A549 (cell line): ENCODE results near the gene MMP15. TPM values are rescaled to one million over a fixed set of nuclear protein-coding genes. Genes with fewer than 3 reads are reported as not detected.
"Not testable (repeated sequence)": the region's sequence is repeated elsewhere in the genome, so short reads cannot be mapped to it uniquely, and the experiment has no call there.

Source experiments
- ATAC-seq, 2 experiments: fragments of 200-7000 bp in 1 of 2; fragments of >200 bp in 1 of 2; cut with Nextera tagmentation in 1 of 2; cut with Tn5 transposase in 1 of 2; 3 replicates each; pipeline versions ENCODE4 v1.8.0 to v1.9.1; 2018 to 2020; ENCODE audit warnings: mild to moderate bottlenecking in 1 of 2, moderate library complexity in 1 of 2
- CTCF ChIA-PET: fragments of 300-600 bp; sonication (Branson Sonifier 250); formaldehyde crosslinking; extraction: SDS; loops from one replicate; lab custom pipeline; 2021; ENCODE audit warnings: antibody characterized with exemption, inconsistent platforms; lab: Yijun Ruan, JAX
- POLR2A ChIA-PET: fragments of 350-600 bp; formaldehyde crosslinking; extraction: SDS; loops from one replicate; lab custom pipeline; 2021; ENCODE audit warnings: antibody characterized with exemption, inconsistent platforms; lab: Yijun Ruan, JAX
- DNase-seq, 2 experiments: peaks; one replicate each; pipeline versions ENCODE4 v3.0.0 to v3.0.0-alpha.2; 2011 to 2016; ENCODE audit warnings: low read depth in 1 of 2, low spot score in 1 of 2
- FAIRE-seq: peaks from 2 replicates; lab custom pipeline; 2011; peaks lifted over from hg19 to GRCh38; lab: Jason Lieb, UNC
- H3K27ac ChIP-seq, 2 experiments: fragments of >200 bp; sonication (Bioruptor Twin); formaldehyde crosslinking; 3 replicates each; pipeline ENCODE4 v1.5.1; 2016 to 2017
- H3K4me1 ChIP-seq: fragments of >200 bp; sonication (Bioruptor Twin); formaldehyde crosslinking; 3 replicates; pipeline ENCODE4 v1.6.1; 2016
- H3K4me2 ChIP-seq: fragments of >200 bp; sonication (Bioruptor Twin); formaldehyde crosslinking; 3 replicates; pipeline ENCODE4 v1.6.1; 2016
- H3K4me3 ChIP-seq: fragments of >200 bp; sonication (Bioruptor Twin); formaldehyde crosslinking; 3 replicates; pipeline ENCODE4 v1.5.1; 2016
- H3K9me3 ChIP-seq: fragments of >200 bp; sonication (Bioruptor Twin); formaldehyde crosslinking; 3 replicates; pipeline ENCODE4 v1.6.1; 2016
- CBX2 ChIP-seq: fragments of 200-600 bp; sonication (generic); IDR thresholded peaks from 2 replicates; pipeline ENCODE4 v1.6.1; 2016; ENCODE audit warnings: low read depth, mild to moderate bottlenecking, borderline replicate concordance
- CEBPB ChIP-seq, 2 experiments: fragments of >200 bp in 1 of 2; sonication (Bioruptor Twin) in 1 of 2; formaldehyde crosslinking in 1 of 2; IDR thresholded peaks; 2 replicates each; pipeline ENCODE4 v1.6.1; 2012 to 2016
- CHD2 ChIP-seq: fragments of 150-350 bp; IDR thresholded peaks from 2 replicates; pipeline ENCODE4 v1.6.1; 2014; ENCODE audit warnings: low read length; ENCODE audit not compliant: partially characterized antibody
- CHD4 ChIP-seq: fragments of 200-600 bp; sonication (generic); IDR thresholded peaks from 2 replicates; pipeline ENCODE4 v1.6.1; 2016; ENCODE audit warnings: antibody characterized with exemption, mild to moderate bottlenecking, borderline replicate concordance
- EHMT2 ChIP-seq: fragments of 200-600 bp; sonication (generic); IDR thresholded peaks from 2 replicates; pipeline ENCODE4 v1.6.1; 2016; ENCODE audit warnings: antibody characterized with exemption, low read depth, mild to moderate bottlenecking, moderate library complexity
- EP300 ChIP-seq, 2 experiments: fragments of >200 bp; sonication (Bioruptor Twin); formaldehyde crosslinking; IDR thresholded peaks; 2 replicates in 1 of 2; 3 replicates in 1 of 2; pipeline ENCODE4 v1.6.1; 2016 to 2017
- FOSB ChIP-seq: fragments of 250-450 bp; sonication (Bioruptor Pico); IDR thresholded peaks from 2 replicates; pipeline ENCODE4 v1.5.0; 2020; ENCODE audit warnings: mild to moderate bottlenecking, moderate library complexity
- FOSL2 ChIP-seq, 2 experiments: fragments of 450-650 bp in 1 of 2; fragments of >200 bp in 1 of 2; sonication (Bioruptor Twin) in 1 of 2; formaldehyde crosslinking; IDR thresholded peaks; 2 replicates each; pipeline versions ENCODE4 v1.5.0 to v1.6.1; 2016 to 2020; ENCODE audit warnings: mild to moderate bottlenecking in 1 of 2, moderate library complexity in 1 of 2
- GATA3 ChIP-seq: IDR thresholded peaks from 2 replicates; pipeline ENCODE4 v1.6.1; 2012; ENCODE audit warnings: borderline replicate concordance
- HDAC2 ChIP-seq: fragments of 200-600 bp; sonication (generic); IDR thresholded peaks from 2 replicates; pipeline ENCODE4 v1.6.1; 2016
- HOXA7 ChIP-seq: fragments of 250-450 bp; sonication (Bioruptor Pico); IDR thresholded peaks from 2 replicates; pipeline ENCODE4 v1.5.0; 2020; ENCODE audit warnings: mild to moderate bottlenecking, moderate library complexity
- HOXB5 ChIP-seq: fragments of 250-450 bp; sonication (Bioruptor Pico); IDR thresholded peaks from 2 replicates; pipeline ENCODE4 v1.5.0; 2020; ENCODE audit warnings: mild to moderate bottlenecking, moderate library complexity
- JUNB ChIP-seq: fragments of >200 bp; sonication (Bioruptor Twin); formaldehyde crosslinking; IDR thresholded peaks from 2 replicates; pipeline ENCODE4 v1.6.1; 2016
- KDM1A ChIP-seq: fragments of 200-600 bp; sonication (generic); IDR thresholded peaks from 2 replicates; pipeline ENCODE4 v1.6.1; 2016; ENCODE audit warnings: low read depth, mild to moderate bottlenecking
- NFE2L2 ChIP-seq: fragments of 150-350 bp; conservative IDR thresholded peaks from 2 replicates; pipeline ENCODE4 v1.6.1; 2014; ENCODE audit warnings: low read length
- POLR2AphosphoS2 ChIP-seq: conservative IDR thresholded peaks from 2 replicates; pipeline ENCODE4 v1.6.1; 2012; ENCODE audit warnings: low read length, improper control_type of control experiment, inconsistent platforms
- RARB ChIP-seq: fragments of 250-450 bp; sonication (Bioruptor Pico); IDR thresholded peaks from 2 replicates; pipeline ENCODE4 v1.8.0; 2021; ENCODE audit warnings: mild to moderate bottlenecking, moderate library complexity
- RNF2 ChIP-seq: fragments of 200-600 bp; sonication (generic); IDR thresholded peaks from 2 replicates; pipeline ENCODE4 v1.6.1; 2016; ENCODE audit warnings: low read depth, mild to moderate bottlenecking, antibody characterized with exemption, moderate library complexity, borderline replicate concordance
- SREBF2 ChIP-seq: fragments of 450-650 bp; IDR thresholded peaks from 2 replicates; pipeline ENCODE4 v1.6.1; 2014; ENCODE audit warnings: mild to moderate bottlenecking, moderate library complexity
- TFCP2L1 ChIP-seq: fragments of 250-450 bp; sonication (Bioruptor Pico); IDR thresholded peaks from 2 replicates; pipeline ENCODE4 v1.5.0; 2021; ENCODE audit warnings: mild to moderate bottlenecking
- ZC3H11A ChIP-seq: fragments of 450-650 bp; IDR thresholded peaks from 2 replicates; pipeline ENCODE4 v1.6.1; 2014; ENCODE audit warnings: antibody characterized with exemption, mild to moderate bottlenecking
- ZFP36 ChIP-seq: fragments of 450-650 bp; IDR thresholded peaks from 2 replicates; pipeline ENCODE4 v1.6.1; 2014; ENCODE audit warnings: borderline replicate concordance; ENCODE audit not compliant: partially characterized antibody
- WGBS: methylation state at CpG from one replicate; pipeline ENCODE4 v1.1.6; 2017; ENCODE audit errors: missing lambda C conversion rate; 5-methylcytosine and 5-hydroxymethylcytosine counted together
- polyA plus RNA-seq, 4 experiments: library from polyadenylated mRNA; depleted of rRNA in 3 of 4; stranded (reverse); fragments of >200 nt; fragmentation: RNase III in 1 of 4; extraction: RNeasy Plus Mini Kit Qiagen cat#74134 plus additional on column Dnase treatment in 1 of 4; gene quantifications; 2 replicates in 3 of 4; 3 replicates in 1 of 4; pipeline ENCODE4 v1.2.3, GENCODE V29; 2011 to 2017
- TF ChIP-seq, protein P1 (sequence below): fragments of 150-350 bp; IDR thresholded peaks from 2 replicates; pipeline ENCODE4 v1.6.1; 2014; ENCODE audit warnings: low read depth, mild to moderate bottlenecking, low read length
- TF ChIP-seq, protein P2 (sequence below): IDR thresholded peaks from 2 replicates; pipeline ENCODE4 v1.6.1; 2012; ENCODE audit warnings: low read depth, borderline replicate concordance
- TF ChIP-seq, protein P3 (sequence below): fragments of 250-450 bp; sonication (Bioruptor Pico); IDR thresholded peaks from 2 replicates; pipeline ENCODE4 v1.5.0; 2021; ENCODE audit warnings: mild to moderate bottlenecking, moderate library complexity, borderline replicate concordance

The MMP15 gene
- polyA plus RNA-seq, 2 of the 4 experiments (the other 2 are of a cell fraction) = 4.3 to 11.2 TPM

GRCh38 chr16:58094791-58095574 lies 69.4 kb downstream of the MMP15 start:
- Histone ChIP-seq H3K9me3 (no peaks in the 10 kb centered on the region), H3K4me2 (no peak overlapping the region), H3K27ac (no peak overlapping the region), H3K4me1 (peaks cover 15% of the 10 kb centered on the region)
- no peak for DNase-seq
- WGBS = 72% methylated on average over 15 of the region's 15 CpGs
- no peak for FAIRE-seq
- TF ChIP-seq CEBPB (IDR thresholded peaks at IDR 0.05) (no peak), HOXB5 (no peak), CBX2 (no peak), SREBF2 (no peak), NFE2L2 (no peak), EP300 (IDR thresholded peaks at IDR 0.05) (no peak), CHD4 (no peak), HOXA7 (CRISPR knock-in tag) (no peak), FOSL2 (IDR thresholded peaks at IDR 0.05) (no peak), FOSL2 (CRISPR knock-in tag; IDR thresholded peaks at IDR 0.05) (no peak), KDM1A (no peak), GATA3 (no peak), JUNB (no peak), EHMT2 (no peak), TFCP2L1 (CRISPR knock-in tag) (no peak)
- TF ChIP-seq, all 56 proteins: peak for 0
- CTCF ChIA-PET = interaction anchor here (0.6 to 4.6 kb wide), 6 partner anchors 9 to 72 kb away, joined by 3 to 25 read pairs (median 3); no protein-coding TSS in a partner anchor
- POLR2A ChIA-PET = no interaction called here
- no peak overlapping the region for H3K4me3 ChIP-seq
- no peak for ATAC-seq

- H3K4me2 ChIP-seq, H3K9me3 ChIP-seq, DNase-seq, ATAC-seq, POLR2A ChIA-PET, H3K27ac ChIP-seq, FAIRE-seq, H3K4me3 ChIP-seq: not testable (repeated sequence)
- CTCF ChIA-PET = interaction anchor here (1.1 to 5.6 kb wide), 5 partner anchors 14 to 72 kb away, joined by 3 to 35 read pairs (median 5); no protein-coding TSS in a partner anchor
- WGBS = 47% methylated on average over 6 of the region's 6 CpGs
- H3K4me1 ChIP-seq = peaks cover 15% of the 10 kb centered on the region
Observed at GRCh38 chr16:58095575-58095960, 70.0 kb downstream of the MMP15 start.

GRCh38 chr16:58096249-58096648 lies 70.7 kb downstream of the MMP15 start:
- Histone ChIP-seq H3K9me3 (no peaks in the 10 kb centered on the region), H3K27ac (no peak overlapping the region), H3K4me3 (no peak overlapping the region), H3K4me1 (peaks cover 15% of the 10 kb centered on the region), H3K4me2 (no peak overlapping the region)
- TF ChIP-seq KDM1A (no peak), POLR2AphosphoS2 (no peak), CHD2 (no peak), ZC3H11A (no peak), RNF2 (no peak), GATA3 (no peak), CHD4 (no peak), RARB (CRISPR knock-in tag) (no peak), FOSB (CRISPR knock-in tag) (no peak), HDAC2 (no peak), TFCP2L1 (CRISPR knock-in tag) (no peak), ZFP36 (no peak)
- TF ChIP-seq, protein P1, sequence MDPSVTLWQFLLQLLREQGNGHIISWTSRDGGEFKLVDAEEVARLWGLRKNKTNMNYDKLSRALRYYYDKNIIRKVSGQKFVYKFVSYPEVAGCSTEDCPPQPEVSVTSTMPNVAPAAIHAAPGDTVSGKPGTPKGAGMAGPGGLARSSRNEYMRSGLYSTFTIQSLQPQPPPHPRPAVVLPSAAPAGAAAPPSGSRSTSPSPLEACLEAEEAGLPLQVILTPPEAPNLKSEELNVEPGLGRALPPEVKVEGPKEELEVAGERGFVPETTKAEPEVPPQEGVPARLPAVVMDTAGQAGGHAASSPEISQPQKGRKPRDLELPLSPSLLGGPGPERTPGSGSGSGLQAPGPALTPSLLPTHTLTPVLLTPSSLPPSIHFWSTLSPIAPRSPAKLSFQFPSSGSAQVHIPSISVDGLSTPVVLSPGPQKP = no peak
- TF ChIP-seq, protein P2, sequence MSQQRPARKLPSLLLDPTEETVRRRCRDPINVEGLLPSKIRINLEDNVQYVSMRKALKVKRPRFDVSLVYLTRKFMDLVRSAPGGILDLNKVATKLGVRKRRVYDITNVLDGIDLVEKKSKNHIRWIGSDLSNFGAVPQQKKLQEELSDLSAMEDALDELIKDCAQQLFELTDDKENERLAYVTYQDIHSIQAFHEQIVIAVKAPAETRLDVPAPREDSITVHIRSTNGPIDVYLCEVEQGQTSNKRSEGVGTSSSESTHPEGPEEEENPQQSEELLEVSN = no peak
- TF ChIP-seq, protein P3, sequence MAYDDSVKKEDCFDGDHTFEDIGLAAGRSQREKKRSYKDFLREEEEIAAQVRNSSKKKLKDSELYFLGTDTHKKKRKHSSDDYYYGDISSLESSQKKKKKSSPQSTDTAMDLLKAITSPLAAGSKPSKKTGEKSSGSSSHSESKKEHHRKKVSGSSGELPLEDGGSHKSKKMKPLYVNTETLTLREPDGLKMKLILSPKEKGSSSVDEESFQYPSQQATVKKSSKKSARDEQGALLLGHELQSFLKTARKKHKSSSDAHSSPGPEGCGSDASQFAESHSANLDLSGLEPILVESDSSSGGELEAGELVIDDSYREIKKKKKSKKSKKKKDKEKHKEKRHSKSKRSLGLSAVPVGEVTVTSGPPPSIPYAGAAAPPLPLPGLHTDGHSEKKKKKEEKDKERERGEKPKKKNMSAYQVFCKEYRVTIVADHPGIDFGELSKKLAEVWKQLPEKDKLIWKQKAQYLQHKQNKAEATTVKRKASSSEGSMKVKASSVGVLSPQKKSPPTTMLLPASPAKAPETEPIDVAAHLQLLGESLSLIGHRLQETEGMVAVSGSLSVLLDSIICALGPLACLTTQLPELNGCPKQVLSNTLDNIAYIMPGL (CRISPR knock-in tag) = no peak
- ChIA-PET POLR2A (no interaction called here), CTCF (interaction anchor here (0.9 to 5.6 kb wide), 11 partner anchors 12 to 73 kb away, joined by 3 to 35 read pairs (median 5); partner anchors contain the start of gene MMP15)
- ATAC-seq (no peak), DNase-seq (no peak), FAIRE-seq (no peak)
- WGBS = 19% methylated on average over 1 of the region's 2 CpGs
